ENCODE measurements around the gene MLLT6.

MLLT6 gene

GRCh38 chr17:38676706-38677504, 28.2 kb upstream of the MLLT6 start:
- DNase-seq = peak; percentile 11 to 27

- no peak for DNase-seq
Observed at GRCh38 chr17:38677819-38678218, 27.3 kb upstream of the MLLT6 start.

- no peak for DNase-seq
Observed at GRCh38 chr17:38681096-38681495, 24.0 kb upstream of the MLLT6 start.

GRCh38 chr17:38685491-38685890, 19.6 kb upstream of the MLLT6 start:
- DNase-seq = no peak

GRCh38 chr17:38687286-38687685, 17.8 kb upstream of the MLLT6 start:
- no peak for DNase-seq

- no peak for DNase-seq
Observed at GRCh38 chr17:38690386-38690785, 14.7 kb upstream of the MLLT6 start.

GRCh38 chr17:38691154-38691553, 13.9 kb upstream of the MLLT6 start:
- DNase-seq = no peak

GRCh38 chr17:38693700-38694329, 11.3 kb upstream of the MLLT6 start:
- peak in 1 of 2 experiments; percentile 7 for DNase-seq

GRCh38 chr17:38697061-38697820, 7.8 kb upstream of the MLLT6 start:
- no peak for DNase-seq

- no peak for DNase-seq
Observed at GRCh38 chr17:38698760-38699159, 6.3 kb upstream of the MLLT6 start.

- no peak for DNase-seq
Observed at GRCh38 chr17:38701504-38702165, 3.4 kb upstream of the MLLT6 start.

GRCh38 chr17:38702166-38702915, 2.7 kb upstream of the MLLT6 start:
- DNase-seq = peak in 1 of 2 experiments; percentile 58

GRCh38 chr17:38702916-38703741, 1.9 kb upstream of the MLLT6 start:
- no peak for DNase-seq

- no peak for DNase-seq
Observed at GRCh38 chr17:38703742-38704605, 1.1 kb upstream of the MLLT6 start.

GRCh38 chr17:38705523-38705802, 390 bp downstream of the MLLT6 start:
- no peak for DNase-seq

- no peak for DNase-seq
Observed at GRCh38 chr17:38705803-38706504, 881 bp downstream of the MLLT6 start.

GRCh38 chr17:38706505-38707216, 1.6 kb downstream of the MLLT6 start:
- DNase-seq = no peak

- no peak for DNase-seq
Observed at GRCh38 chr17:38707678-38708351, 2.7 kb downstream of the MLLT6 start.

All from cerebellar nuclear complex (tissue), 1 donor.